GM12892 (cell line): ENCODE measurements around the gene TNFRSF19.

ENCODE experiments used
- POLR2A ChIP-seq: IDR thresholded peaks from 2 replicates; pipeline ENCODE4 v1.6.1; 2011; ENCODE audit warnings: low read depth, low read length, control low read depth
- TAF1 ChIP-seq: IDR thresholded peaks from 2 replicates; pipeline ENCODE4 v1.6.1; 2011; ENCODE audit warnings: low read depth, mild to moderate bottlenecking, control low read depth, low read length, borderline replicate concordance

DNA sequence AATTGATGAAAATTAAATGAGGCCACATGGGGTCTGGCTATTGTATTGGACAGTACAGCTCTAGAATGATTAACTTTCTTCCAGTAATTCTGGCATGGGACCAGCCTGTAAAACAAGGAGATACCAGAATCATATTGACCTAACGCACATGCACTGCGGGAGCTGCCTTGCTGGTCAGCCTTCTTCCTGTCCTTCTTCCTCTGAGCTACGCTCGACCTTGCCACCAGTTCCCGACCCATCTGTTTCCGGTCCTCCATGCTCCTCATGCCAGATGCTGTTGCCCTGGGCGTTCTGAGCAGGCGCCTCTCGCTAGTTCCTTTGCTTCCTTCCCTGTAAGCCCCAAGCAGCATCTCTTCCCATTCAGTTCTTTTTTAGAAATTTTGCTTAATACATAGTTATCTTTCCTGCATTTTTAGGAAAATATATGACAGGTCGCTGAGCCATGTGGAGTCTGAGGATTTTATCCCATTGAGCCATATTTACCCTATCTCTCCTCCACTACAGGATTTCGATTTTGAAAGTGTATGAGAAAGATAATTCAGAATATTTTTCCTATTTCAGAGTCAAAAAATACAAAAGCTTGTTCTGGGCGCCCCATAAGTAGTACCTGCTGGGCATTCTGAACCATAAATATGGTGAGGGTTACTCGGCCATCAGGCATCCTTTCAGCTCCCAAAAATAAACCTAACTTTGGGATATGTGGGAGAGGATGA, 38.6 kb downstream of the TNFRSF19 start:
- TF ChIP-seq TAF1 (no peak), POLR2A (no peak)
